K562 (cell line): Measurements from ENCODE around the gene NXF1.

Experiments
- BCLAF1 ChIP-seq, 2 experiments: fragments of 450-650 bp in 1 of 2; IDR thresholded peaks; 2 replicates each; pipeline ENCODE4 v1.6.1; 2011 to 2017; ENCODE audit warnings: low read depth in 2 of 2, antibody characterized with exemption in 1 of 2, borderline replicate concordance in 1 of 2, low read length in 1 of 2, mild to moderate bottlenecking in 1 of 2, mixed read lengths in 1 of 2; ENCODE audit not compliant: control insufficient read depth in 1 of 2
- CTCF ChIP-seq, 3 experiments: IDR thresholded peaks in 2 of 3; conservative IDR thresholded peaks in 1 of 3; 2 replicates each; pipeline ENCODE4 v1.5.1; 2011 to 2012; ENCODE audit warnings: low read length in 3 of 3, mild to moderate bottlenecking in 3 of 3, control low read depth in 2 of 3, improper control_type of control experiment in 1 of 3, inconsistent platforms in 1 of 3, low read depth in 1 of 3, mixed read lengths in 1 of 3, moderate library complexity in 1 of 3; ENCODE audit not compliant: insufficient read depth in 2 of 3
- ESRRB ChIP-seq: fragments of 250-450 bp; sonication (Bioruptor Pico); IDR thresholded peaks from 2 replicates; pipeline ENCODE4 v1.5.0; 2020; ENCODE audit warnings: mild to moderate bottlenecking, moderate library complexity, borderline replicate concordance
- MAFK ChIP-seq: IDR thresholded peaks from 2 replicates; pipeline ENCODE4 v1.6.1; 2011; ENCODE audit warnings: low read length, improper control_type of control experiment
- ZNF589 ChIP-seq: fragments of 200-800 bp; sonication (Bioruptor generic); IDR thresholded peaks from 2 replicates; pipeline ENCODE4 v1.6.1; 2016; ENCODE audit warnings: low read depth, missing genetic modification characterization, missing compliant biosample characterization

GRCh38 chr11:62801071-62801470 lies 4.2 kb downstream of the NXF1 start:
- TF ChIP-seq CTCF (IDR thresholded peaks at IDR 0.05 in 2 of 3, conservative IDR thresholded peaks at IDR 0.05 in 1 of 3; ENCODE audit: insufficient read depth in 2 of 3, low read depth in 1 of 3, low read length in 3 of 3) (no peak), MAFK (no peak), ESRRB (no peak), ZNF589 (CRISPR knock-in tag) (no peak), BCLAF1 (IDR thresholded peaks at IDR 0.05; ENCODE audit: borderline replicate concordance in 1 of 2, control insufficient read depth in 1 of 2, low read depth in 2 of 2, low read length in 1 of 2) (no peak)
